Nephron progenitor cell (in vitro differentiated cells): ENCODE measurements around the gene SLC12A6.

Experiments
- DNase-seq: peaks from one replicate; pipeline ENCODE4 v3.0.0; 2021
- H3K27ac Mint-ChIP-seq: 2 replicates; pipeline ENCODE4 v1.8.0; 2021; ENCODE audit warnings: mild to moderate bottlenecking, moderate library complexity, mixed read lengths
- H3K27me3 Mint-ChIP-seq: 2 replicates; pipeline ENCODE4 v1.8.0; 2021; ENCODE audit warnings: mild to moderate bottlenecking, low read depth, mixed read lengths; ENCODE audit not compliant: poor library complexity
- H3K36me3 Mint-ChIP-seq: 2 replicates; pipeline ENCODE4 v1.8.0; 2021; ENCODE audit warnings: low read depth, mixed read lengths
- H3K4me1 Mint-ChIP-seq: 2 replicates; pipeline ENCODE4 v1.8.0; 2021; ENCODE audit warnings: mixed read lengths
- H3K4me3 Mint-ChIP-seq: 2 replicates; pipeline ENCODE4 v1.8.0; 2021; ENCODE audit warnings: mild to moderate bottlenecking, moderate library complexity, mixed read lengths
- H3K9me3 Mint-ChIP-seq: 2 replicates; pipeline ENCODE4 v1.8.0; 2021; ENCODE audit warnings: mild to moderate bottlenecking, moderate library complexity, mixed read lengths
- TF ChIP-seq, protein P1 (sequence below): fragments of 200-600 bp; sonication (generic); IDR thresholded peaks from 2 replicates; pipeline ENCODE4 v1.5.0; 2021; ENCODE audit warnings: antibody characterized with exemption

The SLC12A6 gene

GRCh38 chr15:34241376-34242330, 95.9 kb downstream of the SLC12A6 start:
- Mint-ChIP-seq H3K36me3 (peaks cover 2% of the 10 kb centered on the region), H3K27me3 (no peaks in the 10 kb centered on the region), H3K9me3 (no peaks in the 10 kb centered on the region), H3K27ac (no peak overlapping the region), H3K4me3 (no peak overlapping the region), H3K4me1 (no peaks in the 10 kb centered on the region)
- DNase-seq: no peak
- TF ChIP-seq, protein P1, sequence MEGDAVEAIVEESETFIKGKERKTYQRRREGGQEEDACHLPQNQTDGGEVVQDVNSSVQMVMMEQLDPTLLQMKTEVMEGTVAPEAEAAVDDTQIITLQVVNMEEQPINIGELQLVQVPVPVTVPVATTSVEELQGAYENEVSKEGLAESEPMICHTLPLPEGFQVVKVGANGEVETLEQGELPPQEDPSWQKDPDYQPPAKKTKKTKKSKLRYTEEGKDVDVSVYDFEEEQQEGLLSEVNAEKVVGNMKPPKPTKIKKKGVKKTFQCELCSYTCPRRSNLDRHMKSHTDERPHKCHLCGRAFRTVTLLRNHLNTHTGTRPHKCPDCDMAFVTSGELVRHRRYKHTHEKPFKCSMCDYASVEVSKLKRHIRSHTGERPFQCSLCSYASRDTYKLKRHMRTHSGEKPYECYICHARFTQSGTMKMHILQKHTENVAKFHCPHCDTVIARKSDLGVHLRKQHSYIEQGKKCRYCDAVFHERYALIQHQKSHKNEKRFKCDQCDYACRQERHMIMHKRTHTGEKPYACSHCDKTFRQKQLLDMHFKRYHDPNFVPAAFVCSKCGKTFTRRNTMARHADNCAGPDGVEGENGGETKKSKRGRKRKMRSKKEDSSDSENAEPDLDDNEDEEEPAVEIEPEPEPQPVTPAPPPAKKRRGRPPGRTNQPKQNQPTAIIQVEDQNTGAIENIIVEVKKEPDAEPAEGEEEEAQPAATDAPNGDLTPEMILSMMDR: peak; percentile 70

GRCh38 chr15:34240537-34240936, 97.0 kb downstream of the SLC12A6 start:
- TF ChIP-seq, protein P1: no peak
- peaks cover 13% of the 10 kb centered on the region for H3K36me3 Mint-ChIP-seq
- no peaks in the 10 kb centered on the region for H3K27me3 Mint-ChIP-seq
- DNase-seq: no peak
- H3K27ac Mint-ChIP-seq: no peak overlapping the region
- no peaks in the 10 kb centered on the region for H3K4me1 Mint-ChIP-seq
- H3K4me3 Mint-ChIP-seq: no peak overlapping the region
- H3K9me3 Mint-ChIP-seq: no peaks in the 10 kb centered on the region

GRCh38 chr15:34239151-34239808, 98.3 kb downstream of the SLC12A6 start:
- Mint-ChIP-seq H3K4me1 (no peaks in the 10 kb centered on the region), H3K9me3 (no peaks in the 10 kb centered on the region), H3K27ac (no peak overlapping the region), H3K36me3 (peaks cover 14% of the 10 kb centered on the region), H3K4me3 (no peak overlapping the region), H3K27me3 (no peaks in the 10 kb centered on the region)
- TF ChIP-seq, protein P1: no peak
- DNase-seq: no peak

DNA sequence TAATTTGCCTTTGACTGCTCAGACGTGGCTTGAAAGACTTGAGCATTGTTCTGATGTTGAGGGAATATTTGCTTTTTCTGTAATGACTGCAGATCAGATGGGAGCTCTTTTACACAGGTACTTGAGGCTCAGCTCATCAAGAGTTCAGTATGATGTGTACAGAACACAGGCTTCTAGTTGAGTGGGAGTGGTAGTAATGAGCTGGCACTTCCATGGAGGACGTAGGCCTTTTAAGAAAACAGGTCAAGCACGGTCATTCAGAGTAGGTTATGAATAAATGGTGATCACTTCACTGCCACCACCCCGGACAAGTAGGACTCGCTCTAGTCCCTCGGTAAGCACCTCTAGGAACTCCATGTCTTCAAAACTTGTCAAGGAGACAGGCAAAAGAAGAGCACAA, 104.0 kb downstream of the SLC12A6 start:
- Mint-ChIP-seq H3K9me3 (no peaks in the 10 kb centered on the region), H3K4me3 (no peak overlapping the region), H3K27ac (no peak overlapping the region), H3K4me1 (no peaks in the 10 kb centered on the region), H3K36me3 (peaks cover 30% of the 10 kb centered on the region), H3K27me3 (no peaks in the 10 kb centered on the region)
- no peak for DNase-seq
- TF ChIP-seq, protein P1: no peak

DNA sequence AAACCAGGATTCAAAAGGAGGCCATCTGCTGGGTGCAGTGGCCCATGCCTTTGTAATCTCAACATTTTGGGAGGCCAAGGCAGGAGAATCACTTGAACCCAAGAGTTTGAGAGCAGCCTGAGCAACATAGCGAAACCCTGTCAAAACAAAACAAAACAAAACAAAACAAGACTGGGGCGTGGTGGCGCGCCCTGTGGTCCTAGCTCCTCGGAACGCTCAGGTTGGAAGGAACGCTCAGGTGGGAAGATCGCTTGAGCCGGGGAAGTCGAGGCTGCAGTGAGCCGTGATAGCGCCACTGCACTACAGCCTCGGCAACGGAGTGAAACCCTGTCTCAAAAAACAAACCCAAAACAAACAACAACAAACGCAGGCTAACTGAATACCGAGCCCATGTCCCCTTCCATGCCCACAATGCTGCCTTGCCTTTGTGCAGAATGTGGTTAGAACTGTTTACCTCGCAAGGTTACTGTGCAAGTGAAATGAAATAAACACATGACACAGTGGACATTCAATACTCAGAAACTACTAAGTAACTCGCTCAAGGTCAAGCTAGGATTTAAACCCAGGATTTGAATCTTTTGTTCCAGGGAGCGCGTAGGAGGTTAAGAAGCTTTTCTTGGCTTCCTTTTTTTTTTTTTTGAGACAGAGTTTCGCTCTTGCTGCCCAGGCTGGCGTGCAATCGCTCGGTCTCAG, 113.5 kb downstream of the SLC12A6 start:
- DNase-seq: no peak
- Mint-ChIP-seq H3K4me3 (peak overlapping the region; percentile 97), H3K27me3 (peaks cover 4% of the 10 kb centered on the region), H3K27ac (peak overlapping the region; percentile 99), H3K36me3 (peaks cover 22% of the 10 kb centered on the region), H3K9me3 (no peaks in the 10 kb centered on the region), H3K4me1 (peaks cover 26% of the 10 kb centered on the region)
- TF ChIP-seq, protein P1: no peak
